Stimulated activated CD8-positive, alpha-beta memory T cell treated with anti-CD3 and anti-CD28 coated beads, Interleukin-7, amount 100 ng/mL, for 4 hours (primary cell): ENCODE results near the gene DCN.

ENCODE experiments used
- DNase-seq, 2 donors: peaks; one replicate each; pipeline ENCODE4 v3.0.0-alpha.2; 2020; ENCODE audit warnings: low read depth in 2 of 2

DCN gene

DNA sequence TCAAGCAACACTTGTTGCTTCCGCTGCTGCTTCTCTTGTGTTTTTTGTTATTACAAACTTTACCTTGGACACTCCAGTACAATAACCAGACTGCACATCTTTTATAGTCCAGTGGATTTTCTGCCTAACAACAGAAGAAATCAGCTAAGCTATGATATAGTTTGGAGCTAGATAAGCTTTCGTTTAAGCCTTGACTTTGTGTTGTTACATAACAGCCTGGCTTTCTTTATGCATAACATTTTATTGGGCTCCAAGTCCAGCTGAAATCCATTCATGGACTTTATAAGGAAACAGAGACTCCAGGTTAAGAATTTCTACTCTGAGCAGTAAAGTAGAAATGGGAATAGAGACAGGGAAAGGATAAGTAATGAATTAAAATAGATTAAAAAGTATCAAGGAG, 3.5 kb upstream of the DCN start:
- no peak for DNase-seq

DNA sequence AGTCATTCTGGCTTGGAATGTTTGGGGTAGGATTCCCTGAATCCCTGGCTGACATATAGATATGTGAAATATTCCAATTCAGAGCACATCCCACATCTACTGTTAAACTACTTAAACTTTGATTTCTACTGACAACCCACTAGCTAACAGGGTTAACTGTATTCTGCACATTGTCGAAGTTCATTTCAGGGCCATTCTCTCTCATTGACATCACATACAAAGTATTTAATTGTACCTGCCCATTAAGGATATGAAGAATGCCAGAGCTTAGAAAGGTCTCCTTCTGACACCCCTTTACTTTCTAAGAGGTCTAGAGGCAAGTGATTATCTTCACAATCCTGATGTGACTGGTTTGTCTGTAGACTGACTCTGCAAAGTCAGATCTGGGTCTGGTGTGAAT, 2.8 kb upstream of the DCN start:
- DNase-seq, result no peak

DNA sequence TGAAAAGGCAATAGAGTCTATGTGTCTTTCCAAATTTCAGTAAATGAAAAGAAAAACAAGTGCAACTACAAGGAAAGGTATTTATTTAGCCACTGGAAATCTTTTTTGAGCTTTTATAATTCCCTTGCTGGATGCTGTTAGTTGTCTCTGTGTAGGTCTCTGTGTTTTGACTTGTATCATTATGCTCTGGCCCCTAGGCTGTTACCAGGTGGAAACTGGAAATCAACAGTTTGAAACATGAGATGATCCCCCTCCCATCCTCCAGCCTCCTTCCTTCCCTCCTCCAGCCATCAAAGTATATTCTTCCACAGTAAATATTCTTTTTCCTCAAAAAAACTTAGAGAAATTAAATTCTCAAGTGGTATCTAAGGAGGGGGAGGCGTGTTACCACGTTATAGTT, 934 bp upstream of the DCN start:
- DNase-seq, result no peak

DNA sequence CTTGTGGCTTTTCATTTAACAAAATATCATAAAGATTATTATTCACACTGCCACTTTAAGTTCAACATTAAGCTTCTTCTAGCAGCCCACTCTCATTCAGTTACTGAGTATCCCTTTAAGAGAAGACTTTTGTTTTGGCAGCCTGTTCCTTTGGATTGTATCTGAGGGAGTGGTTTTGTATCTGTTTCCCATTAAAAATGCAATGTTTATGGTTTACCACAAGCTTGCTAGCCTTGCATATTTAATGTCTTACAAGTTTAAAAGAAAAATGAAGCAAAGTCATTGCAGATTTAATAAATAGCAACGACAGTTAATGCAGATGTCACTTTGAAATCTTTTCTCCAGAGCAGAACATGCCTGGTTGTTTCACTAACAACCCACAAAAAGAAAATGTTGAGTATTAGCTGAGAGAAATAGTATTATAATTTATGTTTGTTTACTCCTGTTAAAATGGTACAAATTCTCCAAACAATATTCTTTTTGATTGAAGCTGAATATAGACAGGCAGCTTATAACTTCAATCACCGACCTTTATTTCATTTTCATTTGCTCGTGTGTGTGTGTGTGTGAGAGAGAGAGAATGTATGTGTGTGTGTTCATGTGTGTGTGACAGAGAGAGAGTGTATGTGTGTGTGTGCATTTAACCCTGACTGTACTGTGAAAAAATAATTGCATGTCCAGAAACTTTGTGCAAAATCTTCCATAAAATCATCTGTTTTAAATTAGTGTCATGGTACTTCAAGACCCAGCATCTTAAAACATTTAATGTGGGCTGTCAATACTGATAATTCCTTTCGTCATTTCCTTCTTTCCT, 1.8 kb downstream of the DCN start:
- DNase-seq, result no peak

DNA sequence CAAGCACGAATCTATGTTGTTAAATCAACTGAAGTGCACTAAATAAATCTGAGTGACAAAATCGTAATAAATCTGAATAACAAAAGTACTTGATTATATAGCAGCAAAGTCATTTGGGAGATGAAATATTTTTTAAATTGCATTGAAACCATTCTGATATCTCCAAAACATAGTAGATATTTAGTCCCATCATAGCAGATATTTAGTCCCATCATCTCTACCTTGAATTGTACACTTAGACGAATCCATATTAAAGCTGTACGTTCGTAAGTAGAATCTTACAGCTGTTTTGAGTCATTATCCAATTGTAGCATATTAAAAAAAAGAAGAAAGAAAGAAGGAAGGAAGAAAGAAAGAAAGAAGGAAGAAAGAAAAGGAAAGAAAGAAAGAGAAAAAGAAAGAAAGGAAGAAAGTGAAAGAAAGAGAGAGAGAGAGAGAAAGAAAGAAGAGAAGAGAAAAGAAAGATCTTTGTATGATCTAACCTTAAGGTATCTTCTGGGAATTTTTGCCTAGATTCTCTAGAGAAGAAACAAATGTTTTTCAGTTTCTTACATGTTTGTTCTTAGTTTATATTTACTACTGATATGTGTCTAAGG, 2.6 kb downstream of the DCN start:
- no peak for DNase-seq

DNA sequence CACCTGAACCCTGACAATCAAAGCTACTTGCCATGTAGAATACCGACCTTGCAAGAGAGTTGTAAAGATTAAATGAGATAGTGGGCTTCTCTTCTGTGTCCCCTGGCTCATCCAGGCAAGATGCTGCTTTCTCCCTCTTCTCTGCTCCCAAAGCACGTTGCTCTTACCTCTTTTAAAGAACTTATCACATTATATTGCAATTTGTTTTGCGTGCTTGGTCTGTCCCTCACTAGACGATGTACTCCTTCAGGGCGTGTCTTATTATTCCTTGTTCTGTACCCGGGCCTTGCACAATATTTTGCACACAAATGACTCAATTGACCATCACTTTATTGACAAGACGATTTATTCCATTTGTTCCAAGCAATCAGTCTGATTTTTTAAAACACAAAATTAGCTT, 3.3 kb downstream of the DCN start:
- DNase-seq, result no peak

DNA sequence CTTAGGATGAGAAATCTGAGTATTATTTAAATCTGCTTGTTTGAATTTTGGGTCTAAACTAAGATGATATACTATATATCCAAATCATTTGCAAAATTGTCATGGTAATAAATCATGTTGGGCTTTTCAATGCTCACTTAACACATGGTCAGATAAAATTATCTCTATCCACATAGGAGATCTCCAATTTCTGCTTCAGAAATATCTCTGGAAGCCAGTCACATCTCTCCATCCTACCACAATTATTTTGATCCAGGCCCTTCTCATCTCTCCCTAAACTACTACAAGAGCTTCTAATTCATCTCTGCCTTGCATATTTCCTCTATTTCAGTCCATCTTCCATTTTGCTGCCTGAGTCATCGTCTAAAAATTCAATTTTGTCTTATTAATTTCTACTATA, 3.8 kb downstream of the DCN start:
- DNase-seq, result no peak

DNA sequence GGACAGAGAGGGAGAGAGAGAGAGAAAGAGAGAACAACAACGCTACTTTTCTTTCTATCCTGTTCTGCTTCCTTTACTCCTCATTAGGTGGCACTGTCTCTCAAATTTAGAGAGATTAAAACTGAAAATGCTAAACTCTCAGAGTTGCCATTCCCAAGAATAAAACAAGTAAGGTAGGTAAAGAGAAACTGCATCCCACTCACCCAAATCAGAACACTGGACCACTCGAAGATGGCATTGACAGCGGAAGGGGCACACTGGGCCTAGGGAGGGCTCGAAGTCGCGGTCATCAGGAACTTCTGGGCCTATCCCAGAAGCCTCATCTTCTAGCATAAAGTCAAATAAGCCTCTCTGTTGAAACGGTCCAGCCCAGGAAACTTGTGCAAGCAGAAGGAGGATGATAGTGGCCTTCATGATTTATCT, 4.5 kb downstream of the DCN start:
- no peak for DNase-seq

DNA sequence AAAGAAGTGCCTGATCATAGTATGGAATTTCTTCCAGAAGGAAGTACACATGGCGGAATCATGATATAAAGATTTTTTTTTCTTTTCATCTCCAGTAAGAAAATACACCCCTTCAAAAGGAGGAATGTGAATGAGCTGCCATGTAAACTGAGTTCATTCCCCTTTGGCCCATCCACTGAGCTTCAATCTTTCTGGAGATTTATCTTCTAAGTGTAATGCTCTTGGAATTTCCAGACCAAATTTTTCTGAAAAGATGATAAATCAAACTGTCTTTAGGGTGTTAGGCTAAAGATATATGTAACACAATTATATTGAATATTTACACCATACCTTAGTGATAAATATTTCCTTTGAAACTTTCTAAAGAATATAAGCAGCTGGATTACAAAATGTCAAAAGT, 5.2 kb downstream of the DCN start:
- no peak for DNase-seq

DNA sequence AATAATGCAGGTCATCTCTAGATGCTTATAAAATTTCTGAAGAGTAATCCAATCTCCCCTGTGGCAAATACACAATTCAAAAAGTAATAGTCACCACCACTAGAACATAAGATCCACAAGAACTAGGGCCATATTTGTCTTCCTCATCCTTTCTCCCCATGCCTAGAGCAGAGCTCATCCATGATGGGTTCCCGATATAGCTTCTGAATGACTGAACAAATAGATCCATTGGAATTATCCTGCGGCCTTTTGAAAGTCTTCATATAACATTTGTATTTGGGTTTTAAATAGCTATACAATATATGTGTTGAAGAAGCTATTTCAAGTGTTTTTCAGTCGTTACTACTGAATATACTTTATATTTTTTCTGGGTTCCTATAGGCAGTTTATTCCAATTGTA, 5.7 kb downstream of the DCN start:
- DNase-seq, result no peak

DNA sequence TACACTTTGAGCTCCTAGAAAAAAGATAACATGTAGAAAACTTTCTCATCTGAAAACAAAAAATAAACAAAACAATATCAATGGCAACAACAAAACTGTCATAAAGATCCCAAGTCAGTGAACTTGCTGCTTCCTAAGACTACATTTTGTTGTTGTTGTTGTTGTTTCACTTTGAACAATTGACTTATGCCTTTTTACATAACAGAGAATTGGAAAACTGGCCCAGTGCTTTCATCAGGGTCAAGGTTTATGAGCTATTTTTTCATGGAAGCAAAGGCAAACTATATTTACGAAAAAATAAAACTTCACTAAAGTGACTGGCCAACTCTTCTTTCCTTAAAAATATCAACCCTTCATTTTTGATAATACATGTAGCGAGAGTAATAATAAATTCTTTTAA, 6.3 kb downstream of the DCN start:
- DNase-seq, result no peak

DNA sequence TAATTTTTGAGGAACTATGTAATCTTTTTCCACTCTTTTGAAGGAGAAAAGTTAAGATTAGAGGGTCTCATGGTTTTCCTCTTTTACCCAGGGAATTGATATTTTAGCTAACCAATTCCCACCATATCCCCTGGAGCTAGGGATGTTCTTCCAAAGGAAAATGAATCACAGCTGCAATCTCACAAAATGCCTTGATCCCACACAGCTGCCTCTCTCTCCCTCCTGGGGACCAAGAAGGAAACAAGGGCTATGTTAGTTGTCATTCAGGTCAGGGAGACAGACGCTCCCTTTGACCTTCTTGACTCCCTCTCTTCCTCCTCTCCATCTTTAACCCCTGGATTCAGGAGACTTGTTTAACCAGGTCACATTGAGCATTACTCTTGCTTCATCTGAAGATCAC, 9.5 kb downstream of the DCN start:
- no peak for DNase-seq

DNA sequence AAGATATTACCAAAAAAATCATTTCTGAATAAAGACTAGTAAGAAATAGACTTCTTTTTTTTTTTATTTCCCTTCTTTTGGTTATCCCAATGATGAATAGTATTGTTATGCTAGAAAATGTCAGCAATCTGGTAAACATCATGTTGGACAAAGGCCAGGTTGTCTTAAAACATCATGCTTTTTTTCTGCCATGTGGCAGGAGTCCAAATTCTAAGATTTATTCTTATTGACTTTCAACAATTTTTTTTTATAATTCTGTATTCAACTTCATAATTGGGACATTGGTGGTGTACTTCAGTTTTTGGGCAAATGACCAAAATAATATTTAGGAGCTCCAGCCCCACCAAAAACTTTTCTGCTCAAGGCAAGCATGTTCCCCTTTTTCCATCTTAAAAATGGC, 10.5 kb downstream of the DCN start:
- no peak for DNase-seq

DNA sequence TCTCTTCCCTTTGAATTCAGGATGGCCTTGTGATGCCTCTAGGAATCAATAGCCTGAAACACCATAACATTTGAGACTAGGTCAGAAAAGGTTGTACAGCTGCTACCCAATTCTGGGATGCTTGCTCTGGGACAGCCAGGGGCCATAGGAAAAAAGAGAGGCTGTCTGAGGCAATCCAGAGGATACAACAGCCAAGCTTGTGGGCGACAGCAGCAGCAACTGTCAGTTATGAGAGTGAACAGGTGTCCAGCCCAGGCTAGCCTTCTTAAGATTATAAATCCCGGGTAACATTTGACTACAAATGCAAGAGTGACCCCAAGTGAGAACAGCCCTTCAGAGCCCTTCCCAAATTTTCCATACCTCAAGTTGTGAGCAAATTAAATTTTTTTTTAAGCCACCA, 11.1 kb downstream of the DCN start:
- DNase-seq, result no peak

DNA sequence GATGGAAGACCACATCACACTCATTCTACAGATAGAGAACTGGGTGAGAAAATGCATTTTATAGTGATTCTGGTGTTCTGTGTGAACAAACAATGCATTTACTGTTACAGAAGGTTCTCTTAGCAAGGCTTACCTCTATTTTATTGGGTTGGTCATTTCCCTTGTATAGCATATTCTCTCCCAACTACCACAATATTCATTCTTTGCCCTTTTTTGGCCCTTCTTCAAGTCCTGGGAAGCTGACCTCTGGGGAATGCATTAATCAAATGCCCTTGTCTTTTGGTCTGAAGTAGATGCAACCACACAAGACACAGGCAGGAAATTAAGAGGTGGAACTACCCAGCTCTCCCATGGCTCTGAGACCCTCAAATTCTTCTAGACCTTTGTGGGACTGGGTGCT, 19.5 kb downstream of the DCN start:
- DNase-seq, result no peak

DNA sequence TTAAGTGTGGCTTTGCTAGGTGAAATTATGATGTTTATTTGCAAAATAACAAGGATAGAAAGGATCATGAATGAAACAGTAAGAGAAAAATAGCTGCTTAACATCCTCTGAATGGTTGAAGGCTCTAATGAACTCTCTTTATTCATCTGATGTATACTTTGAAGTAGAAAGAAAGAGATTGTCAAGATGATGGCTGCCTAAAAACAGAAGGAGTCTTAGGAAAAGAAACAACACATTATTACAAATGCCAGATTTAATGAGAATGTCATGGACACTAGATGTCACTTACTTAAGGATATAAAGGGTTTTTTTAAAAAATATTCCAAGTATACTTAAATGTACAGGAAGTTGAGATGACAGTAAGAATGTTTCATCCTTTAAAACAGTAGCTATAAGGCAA, 21.6 kb downstream of the DCN start:
- no peak for DNase-seq

DNA sequence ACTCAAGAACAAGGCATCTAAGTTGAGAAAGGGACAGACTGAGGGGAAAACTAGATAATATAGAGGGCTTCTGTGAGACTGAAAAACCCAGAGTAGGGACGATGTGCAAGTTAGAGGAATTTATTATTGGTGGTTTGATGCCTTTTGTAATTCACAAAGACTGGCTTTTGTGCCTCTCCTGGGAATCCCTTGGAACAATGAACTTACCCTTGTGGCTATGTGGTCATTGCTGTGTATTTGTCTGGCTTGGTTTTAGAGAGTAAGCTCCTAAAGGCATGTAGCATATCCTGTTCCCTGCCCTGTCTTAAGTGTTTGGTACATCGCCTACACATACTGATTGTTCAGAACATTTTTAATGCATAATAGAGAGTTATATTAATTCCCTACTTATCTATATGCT, 26.6 kb downstream of the DCN start:
- no peak for DNase-seq

DNA sequence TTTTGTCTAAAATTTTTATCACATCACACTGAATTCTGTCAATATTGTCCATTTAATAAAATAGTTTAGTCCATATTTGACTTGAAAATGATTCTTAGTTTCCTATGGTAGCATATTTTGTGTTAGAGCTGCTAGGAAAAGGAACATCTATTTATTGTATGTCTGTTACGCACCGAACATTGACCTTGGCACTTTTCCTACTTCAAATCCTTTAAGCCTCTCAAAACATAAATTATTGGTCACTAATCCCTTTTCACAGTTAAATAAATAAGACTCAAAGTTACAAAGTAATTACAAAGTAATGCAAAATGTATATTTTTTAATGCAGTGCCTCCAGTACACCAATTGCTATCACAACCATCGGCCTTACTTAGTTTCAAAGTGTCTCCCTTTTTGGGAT, 28.5 kb downstream of the DCN start:
- DNase-seq, result no peak

DNA sequence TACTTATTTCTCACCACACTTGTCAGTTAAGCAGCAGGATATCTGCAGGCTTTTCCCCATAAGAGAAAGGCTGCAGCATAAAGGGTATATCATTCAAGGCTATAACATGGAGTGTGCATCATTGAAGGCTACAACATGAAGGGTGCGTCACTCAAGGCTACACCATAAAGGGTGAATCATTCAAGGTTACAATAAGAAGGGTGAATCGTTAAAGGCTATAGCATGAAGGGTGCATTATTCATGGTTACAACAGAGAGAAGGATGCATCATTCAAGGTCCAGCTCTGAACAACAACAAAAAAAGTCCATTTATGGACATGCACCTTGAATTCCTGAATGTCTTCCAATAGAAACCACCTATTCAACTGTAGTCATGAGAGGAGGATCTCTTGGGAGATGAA, 38.6 kb downstream of the DCN start:
- DNase-seq, result no peak

DNA sequence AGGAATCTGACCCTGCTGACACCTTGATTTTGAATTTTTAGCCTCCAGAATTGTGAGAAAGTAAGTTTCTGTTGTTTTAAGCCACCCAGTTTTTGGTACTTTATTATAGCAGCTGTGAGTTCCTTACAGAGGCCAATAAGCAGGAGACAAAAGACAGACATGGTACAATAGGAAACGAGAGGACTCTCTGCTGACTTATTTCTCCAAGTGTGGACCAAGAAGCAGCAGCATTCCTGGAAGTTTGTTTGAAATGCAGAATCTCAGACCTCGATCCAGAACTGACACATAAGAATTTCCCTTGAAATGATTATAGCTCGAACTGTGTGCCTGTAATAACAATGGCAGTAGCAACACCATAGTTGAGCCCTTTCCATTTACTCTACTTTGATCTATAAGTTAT, 39.4 kb downstream of the DCN start:
- DNase-seq, result no peak

DNA sequence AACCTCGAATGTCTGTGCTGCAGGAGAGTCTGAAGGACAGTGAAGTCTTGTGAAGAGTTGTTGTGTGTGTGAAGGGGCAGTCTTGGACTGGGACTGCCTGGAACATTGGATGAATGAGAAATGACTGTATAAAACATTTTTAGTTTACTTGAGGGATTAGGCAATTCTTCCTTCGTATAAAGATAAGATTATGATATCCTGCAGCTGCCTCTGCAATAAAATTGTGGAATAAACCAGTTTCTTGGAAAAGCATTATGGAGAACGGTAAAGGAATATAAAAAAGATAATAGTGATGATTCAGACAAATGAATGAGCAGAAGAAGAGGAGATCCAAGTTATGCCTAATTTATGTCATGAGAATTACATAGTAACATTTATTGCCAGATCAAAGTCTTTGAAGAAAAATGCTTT, 40.4 kb downstream of the DCN start:
- DNase-seq, result no peak

DNA sequence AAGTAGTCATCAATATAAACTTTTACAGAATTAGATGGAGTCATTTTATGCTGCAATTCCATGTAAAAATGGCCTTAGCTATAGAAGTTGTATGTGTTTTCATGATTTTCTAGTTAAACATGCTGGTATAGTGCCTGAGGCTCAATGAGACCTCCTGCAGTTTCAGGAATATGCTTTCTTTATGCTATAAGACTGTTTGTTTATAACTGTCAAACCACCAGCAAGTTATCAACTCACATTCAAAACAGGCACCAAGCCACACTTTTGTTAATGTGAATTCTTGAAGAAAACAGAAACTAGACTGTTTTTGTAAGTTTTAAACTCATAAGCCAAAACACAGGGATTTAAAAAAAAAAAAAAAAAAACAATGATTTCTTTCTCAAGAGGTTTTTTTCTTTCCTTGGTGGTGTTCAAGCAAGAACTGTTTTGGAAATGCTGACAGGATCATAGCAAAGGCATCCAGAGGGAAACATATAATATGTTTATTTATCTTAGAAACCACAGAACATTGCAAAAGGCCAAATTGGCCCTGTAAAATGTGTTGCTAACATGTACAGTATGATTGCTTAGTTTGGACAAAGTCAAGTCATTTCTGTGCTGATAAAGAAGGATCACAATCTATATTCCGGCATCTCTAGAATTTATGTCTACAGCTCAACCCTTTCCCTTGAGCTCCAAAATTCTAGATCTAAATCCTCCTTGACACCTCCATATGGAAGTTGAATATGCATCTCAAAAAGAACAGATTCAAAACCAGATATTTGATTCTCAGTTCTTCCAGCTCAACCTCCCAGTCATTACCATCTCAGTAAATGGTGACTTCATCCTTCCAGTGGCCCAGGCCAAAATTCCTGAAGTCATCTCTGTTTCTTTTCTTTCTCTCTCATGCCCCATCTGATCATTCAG, 42.3 kb downstream of the DCN start:
- DNase-seq, result no peak

DNA sequence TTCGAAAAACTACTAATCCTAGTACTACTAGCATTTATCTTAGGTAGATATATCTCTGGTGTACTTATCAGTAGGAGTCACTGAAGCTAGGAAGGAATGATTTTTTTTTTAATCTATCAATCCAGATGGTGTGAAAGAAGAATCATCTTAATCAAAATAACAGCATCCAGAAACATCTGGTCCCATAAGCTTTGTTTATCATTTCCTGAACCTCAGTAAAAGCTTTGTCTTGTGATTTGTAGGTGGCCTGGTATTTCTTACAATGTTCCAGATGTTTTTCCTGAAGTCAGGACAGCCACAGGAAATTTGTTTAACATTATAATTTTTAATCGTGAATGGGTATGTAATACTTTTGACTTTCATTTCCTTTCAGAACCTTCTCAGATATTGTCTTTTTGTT, 43.3 kb downstream of the DCN start:
- no peak for DNase-seq
